Left renal cortex interstitium (tissue), 4 donors: ENCODE data around the gene ERGIC1. TPM values are rescaled to one million over a fixed set of nuclear protein-coding genes. Genes with fewer than 3 reads are reported as not detected.

Experiments
- DNase-seq, 4 donors: peaks; one replicate each; pipeline ENCODE4 v3.0.0-alpha.2; 2013; ENCODE audit warnings: low read depth in 4 of 4, low spot score in 2 of 4, missing footprints in 1 of 4
- polyA plus RNA-seq, 4 donors: library from polyadenylated mRNA; unstranded; fragments of 120-200 nt; gene quantifications; one replicate each; pipeline ENCODE4 v1.2.1, GENCODE V29; 2013; ENCODE audit not compliant: insufficient read length in 4 of 4

The ERGIC1 gene
- polyA plus RNA-seq, 4 donors = 110 to 125 (median 119) TPM

DNA sequence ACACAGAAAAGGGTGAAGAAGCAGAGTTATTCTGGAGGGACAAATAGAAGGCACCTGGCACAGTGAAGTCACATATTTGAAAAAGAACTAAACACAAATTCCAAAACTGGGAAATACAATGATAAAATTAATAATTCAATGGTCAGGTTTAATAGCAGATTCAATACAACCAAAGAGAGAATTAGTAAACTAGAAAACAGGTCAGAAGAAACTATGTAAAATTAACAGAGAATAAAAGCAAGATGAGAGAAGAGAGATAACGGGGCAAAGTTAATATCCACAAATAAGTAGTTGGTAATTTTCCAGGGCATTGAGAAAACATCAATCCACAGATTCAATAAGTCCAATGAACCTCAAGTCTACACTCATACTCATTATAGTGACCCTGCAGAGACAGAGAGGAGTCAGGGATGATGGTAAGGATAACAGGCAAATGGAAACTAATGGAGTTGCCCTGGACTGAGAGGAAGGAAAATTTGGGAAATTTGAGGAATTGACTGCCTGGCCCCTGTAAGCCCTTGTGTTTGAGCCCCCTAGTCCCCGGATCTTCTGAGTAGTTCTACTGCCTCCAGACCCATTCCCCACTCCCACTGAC lies 8.3 kb upstream of the ERGIC1 start:
- DNase-seq = no peak

DNA sequence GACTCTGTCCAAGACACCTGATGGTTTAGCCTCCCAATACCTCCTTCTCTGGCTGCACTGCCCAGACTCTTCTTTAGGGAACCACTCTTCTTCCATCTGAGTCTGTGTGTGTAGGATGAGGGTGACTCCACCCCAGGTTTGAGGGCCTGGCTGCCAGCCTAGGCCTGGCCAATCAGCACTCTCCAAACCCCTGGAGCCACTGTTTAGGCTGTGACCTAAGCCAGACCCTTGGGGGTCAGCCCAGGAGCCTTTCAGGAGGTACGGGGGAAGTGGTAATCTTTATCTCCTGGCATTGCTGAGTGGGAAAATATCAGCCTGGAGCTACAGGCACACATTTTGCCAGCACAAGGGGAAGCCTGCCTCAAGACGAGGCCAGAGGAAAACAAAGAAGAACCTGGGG lies 6.2 kb upstream of the ERGIC1 start:
- no peak for DNase-seq

DNA sequence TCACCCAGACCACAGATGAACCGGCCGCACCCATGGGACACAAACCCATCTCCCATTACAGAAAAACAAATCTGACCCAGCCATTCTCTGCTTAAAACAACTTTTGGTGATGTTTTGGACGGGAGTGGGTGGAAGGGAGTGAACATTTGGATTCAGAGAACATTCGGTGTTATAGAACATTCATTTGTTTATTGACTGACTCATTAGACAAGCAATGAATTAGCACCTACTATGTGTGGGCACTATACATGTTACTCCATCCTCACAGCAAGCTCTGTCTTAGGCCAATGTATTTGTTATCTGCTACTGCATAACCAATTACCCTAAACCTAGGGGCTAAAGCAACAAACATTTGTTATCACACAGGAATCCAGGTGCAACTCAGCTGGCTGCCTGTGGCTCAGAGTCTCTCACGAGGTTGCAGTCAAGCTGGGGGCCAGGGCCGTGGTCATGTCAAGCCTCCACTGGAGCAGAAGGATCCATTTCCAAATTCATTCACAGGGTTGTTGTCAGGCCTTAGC lies 5.1 kb upstream of the ERGIC1 start:
- no peak for DNase-seq

DNA sequence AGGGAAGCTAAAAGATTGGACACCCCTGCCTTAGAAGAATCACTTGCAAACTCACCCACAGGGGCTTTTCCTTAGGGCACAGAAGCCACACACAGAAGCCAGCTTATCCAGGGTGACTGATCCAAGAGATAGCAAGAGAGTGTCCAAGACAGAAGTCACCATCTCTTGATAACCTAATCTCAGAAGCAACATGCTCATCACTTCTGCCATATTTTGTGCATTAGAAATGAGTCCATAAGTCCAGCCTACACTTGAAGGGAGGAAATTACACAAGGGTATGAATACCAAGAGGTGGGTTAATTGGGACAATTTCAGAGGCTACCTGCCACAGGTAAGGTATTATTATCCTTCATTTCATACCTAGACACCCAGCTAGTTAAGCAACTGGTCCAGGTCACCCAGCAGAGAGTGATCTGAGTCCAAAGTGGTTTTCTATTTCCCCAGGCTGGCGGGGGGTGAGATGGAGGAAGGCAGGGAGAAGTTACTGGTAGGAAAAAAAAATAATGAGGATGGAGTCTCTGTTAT lies 3.7 kb upstream of the ERGIC1 start:
- no peak for DNase-seq

DNA sequence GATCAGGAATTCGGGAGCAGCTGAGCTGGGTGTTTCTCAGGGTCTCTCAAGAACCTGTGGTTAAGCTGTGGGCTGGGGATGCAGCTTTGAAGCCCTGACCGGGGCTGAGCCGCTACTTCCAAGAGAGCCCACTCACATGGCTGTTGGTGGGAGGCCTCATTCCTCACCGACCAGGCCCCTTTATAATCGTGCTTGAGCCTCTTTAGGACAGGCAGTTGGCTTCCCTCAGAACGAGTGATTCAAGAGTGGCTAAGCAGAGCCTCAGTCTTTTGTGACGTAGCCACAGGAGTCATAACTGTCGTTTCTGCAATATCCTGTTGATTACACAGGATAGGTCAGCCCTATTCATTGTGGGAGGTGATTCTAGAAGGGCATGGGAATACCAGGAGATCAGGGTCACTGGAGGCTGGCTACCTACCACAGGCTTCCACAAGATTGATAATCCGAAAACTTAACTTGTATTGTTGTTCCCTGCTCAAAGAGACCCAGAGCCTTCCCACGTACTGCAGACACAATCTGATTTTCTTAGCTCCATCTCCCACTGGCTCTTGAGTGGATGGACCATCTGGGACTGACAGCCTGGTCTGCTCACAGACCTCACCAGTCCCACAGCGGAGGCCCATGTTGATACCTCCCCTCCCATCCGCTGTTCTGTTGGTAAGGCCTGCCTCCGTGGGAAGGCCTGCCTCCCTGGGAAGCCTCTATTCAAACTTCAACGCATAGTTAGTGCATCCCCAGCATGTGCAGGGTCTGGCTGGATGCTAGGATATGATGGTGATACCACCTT lies 3.0 kb upstream of the ERGIC1 start:
- DNase-seq = no peak

DNA sequence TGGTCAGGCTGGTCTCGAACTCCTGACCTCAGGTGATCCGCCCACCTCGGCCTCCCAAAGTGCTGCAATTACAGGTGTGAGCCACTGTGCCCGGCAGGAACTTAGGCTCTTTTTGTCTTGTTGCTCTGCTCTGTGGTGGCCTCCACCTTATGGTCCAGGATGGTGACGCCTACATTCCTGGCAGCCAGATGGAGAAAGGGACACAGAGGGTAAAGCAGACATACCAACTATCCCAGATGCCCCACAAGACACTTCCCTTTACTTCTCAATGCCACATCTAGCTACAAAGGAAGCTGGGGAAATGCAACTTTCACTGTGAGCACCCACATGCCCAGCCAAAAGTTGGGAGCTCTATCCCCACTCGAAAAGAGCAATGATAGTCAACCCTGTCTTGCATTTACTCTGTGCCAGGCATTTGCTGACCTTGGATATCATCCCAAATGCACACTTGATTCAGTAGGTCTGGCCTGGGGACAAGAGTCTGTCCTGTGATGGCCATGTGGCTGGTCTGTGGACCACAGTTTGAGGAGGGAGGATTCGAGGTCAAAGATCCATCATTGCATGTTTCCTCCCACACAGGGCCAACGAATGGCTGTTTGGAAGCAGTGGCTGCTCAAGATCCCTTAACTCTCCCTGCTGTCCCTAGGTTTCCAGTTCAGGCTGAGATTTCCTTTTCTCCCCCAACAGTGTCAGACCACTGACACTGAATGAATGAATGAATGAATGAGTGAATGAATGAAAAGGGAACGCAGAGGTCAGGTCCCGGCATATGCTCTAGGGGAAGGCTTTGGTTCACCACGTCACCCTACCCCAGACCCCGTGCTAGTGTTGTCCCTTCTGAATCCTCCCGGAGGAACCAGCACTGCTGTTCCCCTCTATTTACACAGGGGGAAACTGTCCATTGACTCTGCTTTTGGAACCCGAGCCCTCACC lies 1.4 kb upstream of the ERGIC1 start:
- DNase-seq = no peak

DNA sequence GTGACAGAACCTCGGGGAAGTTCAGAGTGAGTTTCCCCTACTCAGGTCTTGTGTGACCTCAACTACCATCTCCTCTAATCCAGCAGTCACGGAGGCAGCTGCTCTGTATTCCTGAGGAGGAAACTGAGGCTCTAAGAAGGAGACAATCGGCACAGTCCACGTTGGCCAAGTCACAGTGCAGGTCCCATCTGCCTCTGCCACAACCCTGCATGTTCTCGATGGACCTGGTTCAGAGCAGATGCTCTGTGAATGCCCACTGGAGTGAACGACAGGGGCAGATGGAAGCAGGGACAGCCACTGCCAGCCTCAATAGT lies 722 bp upstream of the ERGIC1 start:
- no peak for DNase-seq

DNA sequence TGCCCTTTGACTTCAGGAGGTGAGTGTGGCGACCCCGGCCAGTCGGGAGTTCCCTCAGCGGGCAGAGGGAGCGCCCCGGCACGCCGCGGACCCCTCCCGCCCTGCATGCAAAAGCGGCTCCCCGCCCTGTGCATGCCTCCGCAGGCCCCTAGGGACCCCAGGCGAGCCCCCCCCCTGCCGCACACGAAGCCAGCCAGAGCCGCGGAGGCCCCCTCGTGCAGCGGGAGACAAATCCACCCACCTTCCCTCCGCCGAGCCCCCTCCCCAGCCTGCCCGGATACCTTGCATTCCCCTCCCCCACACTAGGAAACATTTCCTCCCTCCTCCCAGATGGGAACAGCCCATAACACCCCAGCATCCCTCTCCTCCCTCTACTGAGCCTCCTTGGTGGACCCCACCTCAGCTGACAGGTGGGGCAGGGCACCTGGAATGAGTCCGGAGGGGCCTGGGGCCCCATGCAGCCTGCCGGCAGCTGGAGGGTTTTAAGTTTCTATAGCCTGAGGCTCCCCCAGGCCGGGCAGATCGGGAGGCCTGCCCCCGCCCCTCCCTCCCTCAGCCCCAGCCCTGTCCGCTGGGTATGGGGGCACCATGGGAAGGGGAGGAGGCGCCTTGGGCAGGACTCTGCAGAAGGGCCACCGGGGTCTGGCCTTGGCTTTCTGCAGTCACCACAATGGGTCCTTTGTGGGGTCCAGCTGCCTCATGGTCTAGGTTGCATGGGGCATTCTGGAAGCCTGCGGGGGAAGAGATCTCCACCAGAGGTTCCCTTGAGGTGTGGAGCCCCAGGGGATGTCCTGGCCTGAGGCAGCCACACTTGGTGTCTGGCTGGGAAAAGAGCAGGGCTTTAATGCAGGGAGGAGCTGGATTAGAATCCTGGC lies 601 bp downstream of the ERGIC1 start:
- no peak for DNase-seq

DNA sequence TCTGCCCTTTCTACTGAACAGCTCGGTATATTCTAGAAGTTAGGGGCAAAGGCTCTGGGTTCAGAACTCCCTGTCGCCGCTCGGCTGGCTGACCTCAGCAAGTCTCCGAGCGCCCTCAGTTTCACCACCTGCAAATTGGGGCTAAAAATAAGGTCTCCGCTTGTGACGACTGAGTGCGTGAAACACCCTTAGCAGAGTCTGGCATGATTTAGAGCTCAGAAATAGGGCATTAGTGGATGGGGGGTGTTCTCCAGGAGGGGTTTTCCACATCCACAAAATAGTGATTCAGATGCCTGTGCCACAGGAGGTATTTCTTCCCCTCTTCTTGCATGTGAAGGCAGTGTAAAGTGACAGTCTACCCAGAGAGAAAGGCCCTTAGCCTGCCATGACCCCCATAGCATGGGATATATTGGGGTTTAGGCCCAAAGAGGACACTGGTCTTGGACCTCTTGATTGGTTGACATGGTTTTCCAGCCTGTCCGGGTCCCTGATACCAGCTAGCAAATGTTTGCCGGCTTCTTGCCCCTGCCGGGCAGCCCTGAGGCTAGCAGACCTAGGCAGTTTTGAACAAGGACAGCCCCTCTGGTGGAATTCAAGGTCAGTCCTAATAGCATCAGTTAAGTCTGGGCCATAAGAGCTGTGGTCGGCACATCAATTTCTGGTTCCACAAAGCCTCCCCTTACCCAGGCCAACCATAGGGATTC lies 1.4 kb downstream of the ERGIC1 start:
- no peak for DNase-seq

DNA sequence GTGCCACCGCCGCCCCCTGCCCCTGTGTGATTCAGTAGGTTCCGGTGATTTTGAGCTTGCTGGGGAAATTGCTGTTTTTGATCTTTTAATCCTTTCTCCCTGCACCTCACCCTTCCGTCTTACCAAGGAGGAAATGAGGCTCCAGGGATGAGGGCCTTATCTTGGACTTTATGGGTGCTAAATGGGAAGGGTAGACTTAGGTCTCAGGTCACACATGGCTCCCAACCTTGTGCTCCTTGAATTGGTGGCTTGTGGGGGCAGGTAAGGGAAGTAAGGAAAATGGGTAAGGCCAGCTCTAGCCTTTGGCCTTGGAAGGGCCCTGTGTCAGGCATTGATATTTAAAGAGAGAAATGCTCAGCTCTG lies 1.9 kb downstream of the ERGIC1 start:
- DNase-seq = no peak

DNA sequence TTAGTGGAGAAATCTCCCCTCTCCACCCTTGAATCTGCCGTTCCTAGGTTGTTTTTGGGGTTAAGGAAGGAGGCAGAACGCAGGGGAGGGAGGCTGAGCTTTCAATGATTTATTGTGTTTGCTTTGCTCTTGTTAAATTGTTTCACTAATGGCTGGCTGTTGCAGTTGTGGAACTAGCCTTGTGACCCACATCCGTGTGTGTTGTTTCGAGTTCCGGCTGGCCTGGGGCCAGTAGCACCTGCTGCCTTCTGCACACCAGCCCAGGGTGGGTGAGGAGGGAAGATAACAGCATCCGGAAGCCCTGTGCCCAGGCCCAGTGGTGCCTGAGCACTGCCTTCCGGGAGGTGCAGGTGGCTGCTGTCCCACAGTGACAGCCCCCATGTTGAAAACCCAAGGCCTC lies 3.6 kb downstream of the ERGIC1 start:
- DNase-seq = no peak

DNA sequence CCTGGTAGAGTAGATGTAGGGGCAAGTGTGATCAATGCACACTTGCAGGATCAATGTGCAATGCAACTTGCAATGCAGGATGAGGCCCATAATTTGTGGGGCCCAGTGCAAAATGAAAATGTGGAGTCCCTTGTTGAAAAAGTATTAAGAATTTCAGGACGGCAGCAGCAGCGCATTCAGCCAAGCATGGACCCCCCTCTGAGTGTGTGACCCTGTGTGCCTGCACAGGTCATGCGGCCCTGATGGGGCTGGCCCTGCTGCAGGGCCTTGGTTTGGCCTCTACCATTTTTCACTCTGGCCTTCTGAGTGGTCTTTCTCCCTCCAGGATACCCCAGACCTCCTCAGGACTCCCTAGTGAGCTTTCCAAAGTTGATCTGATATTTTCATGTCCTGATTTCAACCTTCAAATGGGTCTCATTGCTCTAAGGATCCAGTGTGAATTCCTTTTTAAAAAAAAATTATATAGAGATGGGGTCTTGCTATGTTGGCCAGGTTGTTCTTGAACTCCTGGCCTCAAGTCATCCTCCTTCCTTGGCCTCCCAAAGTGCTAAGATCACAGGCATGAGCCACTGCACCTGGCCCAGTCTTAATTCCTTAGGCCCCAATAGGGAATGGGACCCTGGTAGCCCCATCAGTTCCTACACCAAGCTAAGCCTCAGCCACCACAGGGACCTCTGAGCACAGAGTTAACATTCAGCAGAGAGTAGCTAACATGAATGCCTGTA lies 4.3 kb downstream of the ERGIC1 start:
- no peak for DNase-seq

DNA sequence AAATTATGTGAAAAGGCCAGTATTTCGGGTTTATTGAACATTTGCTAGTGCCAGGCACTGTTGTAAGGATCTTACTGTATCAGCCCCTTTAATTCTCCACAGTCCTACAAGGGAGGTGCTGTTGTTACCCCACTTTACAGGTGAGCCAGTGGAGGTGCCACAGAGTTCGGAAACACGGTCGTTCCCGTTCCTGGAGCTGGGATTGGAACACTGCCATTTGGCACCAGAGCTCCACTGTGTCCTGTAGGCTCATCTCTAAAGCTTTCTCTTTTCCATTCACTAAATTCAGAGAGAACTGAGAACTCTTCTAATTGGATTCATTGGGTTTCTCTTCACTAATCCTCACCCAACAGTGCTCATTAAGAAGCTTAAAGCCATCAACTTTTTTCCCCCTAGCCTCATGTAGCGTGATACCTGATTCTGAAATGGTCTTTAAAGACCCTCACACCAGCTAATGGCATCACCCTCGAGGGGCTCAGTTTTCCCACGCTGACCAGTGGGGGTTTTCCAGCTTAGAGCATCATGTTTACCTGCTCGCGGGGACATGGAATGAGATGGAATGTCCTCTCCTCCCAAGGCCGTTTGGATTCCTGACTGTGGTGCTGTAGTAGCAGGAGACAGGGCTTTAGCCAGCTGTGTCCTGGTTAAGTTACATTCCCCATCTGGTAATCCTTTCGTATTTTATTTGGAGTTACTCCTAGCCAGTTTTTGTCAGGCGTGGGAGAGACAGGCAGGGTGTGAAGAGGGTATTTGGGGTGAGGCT lies 5.8 kb downstream of the ERGIC1 start:
- no peak for DNase-seq

DNA sequence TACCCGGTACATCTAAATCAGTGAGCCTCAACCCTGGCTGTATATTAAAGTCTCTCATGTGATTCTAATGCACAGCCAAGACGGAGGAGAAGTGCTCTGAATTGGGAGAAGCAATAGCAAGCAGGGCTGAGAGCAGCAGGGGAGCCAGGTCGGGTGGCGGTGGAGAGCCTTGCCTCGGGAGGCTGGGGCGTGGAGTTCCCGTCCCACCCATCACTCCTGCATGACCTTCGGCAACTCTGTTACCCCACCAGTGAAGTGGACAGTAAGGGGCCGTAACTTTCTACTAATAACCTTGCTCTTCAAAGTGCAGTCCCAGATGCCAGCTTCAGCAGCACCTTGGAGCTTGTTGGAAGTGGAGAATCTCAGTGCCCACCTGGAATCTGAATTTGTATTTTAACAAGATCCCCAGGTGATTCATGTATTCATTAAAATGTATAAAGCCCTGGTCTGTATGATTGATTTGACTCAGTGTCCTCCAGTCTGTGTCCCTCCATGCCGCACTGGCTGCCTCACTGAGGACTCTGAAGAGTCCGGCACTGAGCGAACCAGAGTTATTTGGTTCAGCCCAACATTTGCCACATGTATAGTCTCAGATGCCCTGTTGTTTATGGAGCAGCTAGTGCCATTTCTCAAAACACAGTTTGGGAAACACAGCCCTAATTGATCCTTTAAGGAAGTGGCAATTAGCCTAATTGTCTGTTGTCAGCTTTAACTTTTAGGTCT lies 6.5 kb downstream of the ERGIC1 start:
- no peak for DNase-seq

DNA sequence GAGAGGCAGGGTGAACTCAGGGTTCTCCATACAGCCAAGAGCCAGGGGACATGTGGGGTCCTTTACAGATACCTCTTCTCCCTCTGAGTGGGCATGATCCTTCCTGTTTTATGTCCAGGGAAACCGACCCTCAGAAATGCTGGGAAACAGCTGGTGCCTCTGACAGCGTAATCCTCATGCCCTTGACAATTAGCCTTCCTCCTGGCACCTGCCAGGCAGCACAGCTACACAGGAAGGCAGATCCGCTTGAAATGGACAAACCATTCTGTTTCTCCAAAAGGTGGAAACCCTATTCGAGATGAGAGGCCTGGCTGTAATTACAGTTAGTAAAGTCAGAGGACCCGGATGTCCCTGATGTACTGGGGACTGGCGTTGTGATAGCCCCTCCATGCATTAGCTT lies 7.2 kb downstream of the ERGIC1 start:
- DNase-seq = no peak

DNA sequence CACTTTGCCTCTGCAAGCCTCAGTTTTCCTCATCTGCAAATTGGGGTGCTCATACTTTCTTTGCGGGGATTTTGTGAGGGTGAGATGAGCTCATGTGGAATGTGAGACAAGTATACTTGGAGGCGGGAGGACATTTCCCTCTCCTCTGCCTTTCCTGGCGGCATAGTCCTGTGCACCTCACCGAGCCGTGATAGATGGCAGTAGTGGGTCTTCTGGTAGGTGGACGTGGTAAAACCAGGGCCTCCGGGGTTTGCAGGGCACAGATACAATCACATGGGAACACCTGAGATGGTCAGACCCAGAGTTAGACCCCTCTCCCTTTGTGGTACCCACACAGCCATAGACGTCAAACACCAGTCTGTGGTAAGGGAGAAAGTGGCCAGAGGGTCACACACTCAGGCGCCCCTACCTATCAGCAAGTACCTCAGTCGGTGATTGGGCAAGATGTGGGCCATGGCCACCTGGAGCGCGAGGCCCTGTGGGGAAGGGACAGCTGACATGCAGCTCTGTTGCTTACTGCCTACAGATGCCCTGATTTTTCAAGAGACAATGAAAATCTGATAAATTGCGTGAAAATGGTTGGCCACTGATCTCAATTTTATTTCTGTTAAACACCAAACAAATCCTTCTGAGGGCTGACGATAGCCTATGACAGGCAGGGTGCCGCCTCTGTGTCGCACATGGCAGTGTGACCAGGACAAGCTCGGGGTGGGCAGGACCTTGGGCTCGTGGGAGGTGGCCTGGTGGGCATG lies 9.9 kb downstream of the ERGIC1 start:
- no peak for DNase-seq

DNA sequence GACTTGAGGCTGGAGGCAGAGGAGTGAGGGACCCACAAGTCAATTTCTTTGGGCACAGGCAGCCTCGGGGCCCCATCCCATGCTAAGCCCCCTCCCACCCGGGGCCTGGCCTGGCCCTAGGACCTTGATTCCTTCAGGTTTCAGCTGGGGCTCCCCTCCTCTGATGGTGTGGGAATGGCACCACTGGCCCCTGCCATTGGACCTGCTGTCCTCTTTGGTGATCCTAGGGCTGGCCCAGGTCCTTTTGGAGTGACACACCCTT lies 10.5 kb downstream of the ERGIC1 start:
- DNase-seq = no peak
